Activated CD8-positive, alpha-beta memory T cell treated with anti-CD3 and anti-CD28 coated beads for 4 hours (primary cell): ENCODE measurements around the gene DDX41.
"Not testable (repeated sequence)": the region's sequence is repeated elsewhere in the genome, so short reads cannot be mapped to it uniquely, and the experiment has no call there.

Experiments used
- DNase-seq, 2 donors: peaks; one replicate each; pipeline ENCODE4 v3.0.0-alpha.2; 2020; ENCODE audit warnings: low read depth in 2 of 2

Gene DDX41

DNA sequence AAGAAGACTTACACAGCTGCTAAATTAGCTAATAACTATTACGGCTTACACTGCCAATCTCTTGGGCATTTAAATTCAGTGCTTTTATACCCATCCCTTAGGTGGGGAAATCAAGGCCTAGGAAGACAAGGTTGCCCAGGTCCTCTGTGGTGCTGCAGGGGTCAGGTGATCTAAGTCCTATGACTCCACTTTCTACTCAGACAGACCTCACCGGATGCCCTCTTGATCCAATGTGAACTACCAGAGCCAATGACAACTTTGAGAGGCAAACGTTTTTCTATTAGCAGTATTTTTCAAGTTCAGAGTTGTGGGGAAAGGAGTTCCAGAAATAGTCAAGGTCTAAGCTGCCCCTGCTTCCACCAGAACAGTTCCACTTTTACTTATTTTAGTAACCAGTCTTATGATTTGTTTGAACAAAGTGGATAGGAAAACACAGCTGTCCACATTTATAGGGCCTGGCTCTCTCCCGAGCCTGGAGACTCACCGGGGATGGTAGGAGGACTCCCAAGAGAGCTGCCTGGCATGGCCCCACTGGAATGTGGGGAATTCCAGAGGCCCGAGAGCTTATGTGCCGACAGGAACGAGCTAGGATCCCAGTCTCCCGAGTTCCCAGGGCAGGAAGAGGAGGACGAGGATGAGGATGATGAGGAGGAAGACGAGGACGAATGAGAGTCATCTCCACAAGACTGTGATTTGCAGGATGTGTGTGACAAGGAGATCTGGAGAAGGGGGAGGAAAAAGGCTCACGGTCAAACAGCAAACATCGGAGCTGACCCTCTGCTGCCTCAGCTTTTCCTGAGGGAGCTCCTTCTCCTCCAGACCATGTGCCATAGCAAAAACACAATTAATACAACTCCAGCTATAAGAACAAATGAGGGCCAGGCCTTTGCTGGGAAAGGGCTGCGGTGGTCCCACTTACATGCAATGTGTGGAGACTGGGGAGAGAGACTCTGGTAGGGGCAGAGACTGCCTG is 20.9 kb upstream of the DDX41 start:
- no peak for DNase-seq

DNA sequence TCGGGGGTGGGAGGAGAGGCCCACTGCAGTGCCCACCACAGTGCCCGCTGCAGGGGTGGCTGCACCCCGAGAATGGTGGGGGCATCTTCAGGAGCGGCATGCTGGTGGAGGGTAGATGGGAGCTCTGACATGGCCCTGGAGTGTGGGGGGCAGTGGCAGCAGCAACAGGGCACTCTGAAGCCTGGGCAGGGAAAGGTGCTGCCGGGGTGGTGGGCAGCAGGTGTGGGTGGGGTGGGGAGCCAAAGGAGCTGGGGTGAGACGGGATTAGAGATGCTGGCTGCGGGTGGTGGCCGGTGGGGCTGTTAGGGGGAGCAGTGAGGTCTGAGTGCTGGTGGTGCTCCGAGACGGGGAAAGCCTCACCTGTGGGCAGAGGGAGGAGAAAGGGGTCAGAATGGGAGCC is 19.6 kb upstream of the DDX41 start:
- DNase-seq = no peak

DNA sequence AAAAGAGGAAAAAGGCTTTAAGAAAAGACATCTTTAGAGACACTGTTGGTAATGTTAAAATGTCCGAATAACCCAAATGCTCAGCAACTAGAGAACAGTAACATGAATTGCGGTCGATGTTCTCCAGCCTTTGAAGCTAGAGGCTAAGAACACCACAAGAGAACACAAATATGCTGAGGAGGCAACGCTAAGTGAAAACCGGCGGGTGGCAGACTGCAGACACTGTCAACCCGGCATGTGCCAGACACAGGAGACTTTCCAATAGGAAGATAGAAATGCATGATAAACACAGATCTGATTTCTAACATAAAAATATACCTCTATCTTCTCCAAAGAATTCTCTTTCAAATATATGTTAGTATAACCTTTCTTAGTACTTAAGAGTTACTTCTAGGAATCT is 18.4 kb upstream of the DDX41 start:
- no peak for DNase-seq

DNA sequence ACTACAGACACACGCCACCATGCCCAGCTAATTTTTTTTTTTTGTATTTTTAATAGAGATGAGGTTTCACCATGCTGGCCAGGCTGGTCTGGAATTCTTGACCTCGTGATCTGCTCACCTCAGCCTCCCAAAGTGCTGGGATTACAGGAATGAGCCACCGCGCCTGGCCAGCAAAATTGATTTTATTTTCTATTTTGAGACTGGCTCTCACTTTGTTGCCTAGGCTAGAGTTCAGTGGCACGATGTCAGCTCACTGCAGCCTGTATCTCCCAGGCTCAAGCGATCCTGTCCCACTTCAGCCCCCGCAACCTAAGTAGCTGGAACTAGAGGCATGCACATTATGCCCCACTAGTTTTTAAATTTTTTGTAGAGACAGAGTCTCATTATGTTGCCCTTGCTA is 17.7 kb upstream of the DDX41 start:
- DNase-seq = not testable (repeated sequence)

DNA sequence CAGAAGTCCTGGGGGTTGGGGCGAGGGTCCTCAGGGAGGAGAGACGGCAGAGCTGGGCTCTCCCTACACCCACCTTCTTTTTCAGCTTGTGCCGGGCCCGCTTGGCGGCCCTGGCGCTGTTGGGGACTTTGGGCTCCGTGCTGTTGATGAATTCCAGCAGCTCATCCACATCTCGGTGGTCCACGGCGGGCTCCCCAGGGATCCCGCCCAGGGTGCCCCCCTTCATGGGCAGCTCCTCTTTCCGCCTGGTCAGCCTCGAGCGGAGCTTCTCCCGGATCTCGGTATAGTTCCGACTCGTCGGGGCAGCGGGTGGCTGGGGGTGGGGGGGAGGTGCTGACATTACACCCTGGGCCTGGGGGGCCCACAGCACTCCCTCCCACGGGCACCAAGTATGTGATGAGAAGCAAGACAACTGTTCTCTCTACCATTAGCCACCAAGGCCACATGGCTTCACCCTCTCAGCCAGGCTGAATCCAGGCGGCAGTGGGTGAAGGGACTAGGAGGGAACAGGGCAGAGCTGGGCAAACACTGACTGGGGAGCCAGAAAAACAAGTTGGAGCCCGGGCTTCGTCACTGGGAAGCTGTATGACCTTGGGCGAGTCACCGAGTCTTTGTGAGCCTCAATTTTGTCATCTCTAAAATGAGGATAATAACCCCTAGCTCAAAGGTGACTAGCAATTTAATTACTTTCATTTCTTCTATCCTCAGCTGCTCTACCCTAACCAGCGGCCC is 14.6 kb upstream of the DDX41 start:
- no peak for DNase-seq

DNA sequence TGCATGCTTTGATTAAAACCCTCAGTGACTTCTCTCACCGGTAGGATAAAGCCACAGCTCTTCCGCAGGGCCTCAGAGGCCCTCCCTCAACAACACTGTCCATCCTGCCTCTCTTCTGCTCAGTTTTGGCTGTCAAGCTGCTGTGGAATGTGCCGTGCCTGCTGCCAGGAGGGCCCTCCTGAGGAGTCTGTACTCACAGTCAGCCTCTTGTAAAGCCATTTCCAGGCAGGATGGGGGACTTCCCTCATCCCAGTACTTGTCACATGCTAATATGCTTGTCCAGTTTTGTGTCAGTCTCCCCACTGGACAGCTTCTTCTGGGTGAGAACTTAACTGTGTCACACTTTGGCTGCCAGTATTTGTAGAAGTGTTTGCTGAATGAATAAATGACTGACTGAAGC is 13.9 kb upstream of the DDX41 start:
- no peak for DNase-seq

DNA sequence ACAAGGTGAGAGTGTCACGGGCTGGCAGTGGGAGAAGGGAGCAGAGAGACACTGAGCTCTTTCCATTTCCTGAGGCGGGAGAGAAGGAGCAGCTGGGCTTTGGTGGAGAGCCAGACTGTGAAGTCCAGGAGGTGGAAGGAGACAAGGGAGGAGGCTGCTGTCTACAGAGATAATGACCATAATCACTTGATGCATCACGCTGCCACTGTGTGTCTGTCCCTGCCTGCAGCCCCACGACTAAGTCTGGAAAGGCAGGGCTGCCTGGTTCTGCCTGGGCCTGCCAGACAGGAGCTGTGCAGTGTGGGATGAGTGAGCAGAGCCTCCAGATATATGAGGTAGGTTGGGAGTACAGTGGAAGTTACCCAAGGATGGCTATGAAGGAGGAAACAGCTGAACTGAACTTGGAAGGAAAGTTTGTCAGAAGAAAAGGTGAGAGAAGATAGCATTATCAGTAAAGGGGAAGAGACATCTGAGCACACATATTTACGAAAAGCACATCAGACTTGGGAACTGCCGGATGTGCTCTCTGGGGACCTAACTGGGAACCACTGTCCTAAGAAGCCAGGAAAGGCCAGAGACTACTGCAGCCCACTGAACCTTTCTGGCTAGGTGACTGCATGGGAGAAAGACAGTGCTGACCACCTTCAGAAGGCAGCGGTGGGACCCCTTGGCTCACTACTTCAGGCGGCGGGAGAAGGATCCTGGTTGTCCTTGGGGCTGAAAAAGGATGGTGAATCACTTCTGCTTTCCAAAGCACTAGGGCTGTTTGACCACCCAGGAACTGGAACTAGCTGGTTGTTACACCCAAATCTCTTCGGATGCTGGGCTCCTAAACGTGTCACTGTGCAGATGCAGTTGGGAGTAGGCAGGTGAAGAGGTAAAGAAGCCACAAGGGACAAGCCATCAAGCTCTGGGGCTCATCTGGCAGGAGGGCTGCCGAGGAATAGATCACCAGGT is 12.8 kb upstream of the DDX41 start:
- no peak for DNase-seq

DNA sequence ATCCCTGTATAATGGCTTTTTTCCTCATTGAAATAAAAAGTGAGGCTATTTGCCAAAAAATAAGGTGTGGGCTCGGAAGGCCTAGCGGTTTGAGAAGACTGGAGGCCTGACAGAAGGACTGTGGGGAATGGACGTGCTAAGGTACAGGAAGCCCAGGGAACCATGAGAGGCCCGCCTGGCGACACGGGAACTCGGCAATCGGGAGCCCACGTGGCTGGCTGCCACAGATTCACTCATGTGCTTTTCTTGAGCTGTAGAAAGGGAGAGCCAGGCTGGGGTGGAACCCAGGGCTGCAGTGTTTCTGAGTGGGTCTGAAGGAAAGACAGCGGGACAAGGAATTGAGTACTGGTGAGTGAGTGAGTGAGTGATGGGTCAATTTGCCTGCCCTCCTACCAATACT is 11.9 kb upstream of the DDX41 start:
- no peak for DNase-seq

DNA sequence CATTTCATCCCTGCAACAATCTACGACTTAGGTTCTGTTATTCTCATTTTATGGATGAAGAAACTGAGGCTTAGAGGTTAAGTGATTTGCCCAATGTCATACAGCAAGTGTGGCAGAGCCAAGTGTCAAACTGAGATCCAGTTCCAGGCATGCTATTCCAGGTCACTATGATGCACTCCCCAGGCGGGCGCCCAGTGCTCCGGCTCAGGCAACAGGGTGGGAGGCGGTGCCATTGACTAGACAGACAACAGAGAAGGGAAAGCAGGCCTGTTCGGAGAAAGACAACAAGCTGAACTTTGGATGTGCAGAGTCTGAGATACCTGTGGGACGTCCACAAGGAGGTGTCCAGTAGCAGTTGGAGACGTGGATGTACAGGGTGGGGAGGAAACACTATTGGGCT is 10.8 kb upstream of the DDX41 start:
- no peak for DNase-seq

DNA sequence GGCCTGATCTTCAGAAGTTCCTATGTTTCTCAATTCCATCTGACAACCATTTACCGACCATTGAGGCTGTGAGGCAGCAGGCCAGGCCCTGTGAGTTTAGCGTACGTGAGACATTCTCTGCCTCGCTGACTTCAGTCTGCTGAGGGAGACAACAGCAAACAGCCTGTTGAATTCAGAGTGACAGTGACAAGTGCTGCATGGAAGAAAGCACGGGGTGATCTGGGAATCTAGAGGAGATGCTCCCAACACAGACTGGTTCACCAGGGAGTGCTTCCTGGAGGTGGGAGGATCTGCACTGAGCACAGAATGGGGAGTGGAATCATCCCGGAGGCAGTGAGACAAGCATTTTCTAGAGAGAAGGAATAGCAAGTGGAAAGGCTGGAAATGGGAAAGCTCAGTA is 10.0 kb upstream of the DDX41 start:
- no peak for DNase-seq

DNA sequence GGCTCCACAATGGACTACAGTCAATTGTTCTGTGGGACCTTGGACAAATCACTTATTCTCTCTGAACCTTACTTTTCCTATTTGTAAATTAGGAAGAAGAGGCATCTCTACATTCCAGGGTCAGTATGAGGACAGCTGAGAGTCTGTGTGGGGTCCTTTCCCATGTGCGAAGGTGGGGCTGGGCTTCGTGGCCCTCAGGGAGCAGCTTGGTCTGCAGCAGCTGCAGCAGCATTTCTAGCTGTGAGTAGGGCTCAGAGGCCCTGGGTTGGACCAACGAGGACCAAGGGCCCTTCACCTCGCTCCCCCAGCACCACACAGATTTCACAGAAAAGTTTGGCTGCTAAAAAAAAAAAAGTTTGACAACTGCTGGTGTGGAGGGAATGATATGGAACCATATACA is 9.4 kb upstream of the DDX41 start:
- no peak for DNase-seq

DNA sequence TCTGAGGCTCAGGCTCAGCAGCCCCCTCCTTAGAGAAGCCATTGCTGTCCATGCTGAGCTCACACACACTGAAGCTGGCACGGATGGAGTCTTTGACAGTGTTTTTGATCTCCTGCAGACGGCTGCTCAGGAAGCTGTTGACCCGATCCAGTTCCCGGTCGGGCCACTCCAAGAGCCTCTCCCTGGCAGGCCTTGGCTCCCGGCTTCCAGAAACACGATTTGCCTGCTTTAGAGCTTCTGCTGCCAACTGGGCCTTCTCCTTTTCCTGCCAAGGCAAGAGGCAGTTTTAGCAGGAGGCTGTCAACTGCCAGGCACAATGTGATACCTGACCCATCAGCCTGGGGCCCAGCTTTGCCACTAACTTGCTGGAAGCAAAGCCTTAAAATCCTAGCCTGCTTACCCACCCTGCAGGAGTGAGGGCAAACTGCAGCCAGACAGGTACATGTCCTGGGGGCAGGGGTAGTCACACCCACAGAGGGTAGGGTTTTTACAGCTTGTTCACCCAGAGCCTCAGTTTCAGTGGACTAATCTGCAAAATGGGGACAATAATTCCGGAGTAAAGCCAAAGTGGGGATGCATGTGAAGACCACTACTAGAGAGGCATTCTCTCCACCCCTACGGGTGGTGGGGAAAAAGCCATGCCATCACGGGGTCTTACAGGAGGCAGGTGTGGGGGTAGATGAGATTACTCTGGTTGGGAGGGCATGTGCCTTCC is 8.3 kb upstream of the DDX41 start:
- DNase-seq = no peak

DNA sequence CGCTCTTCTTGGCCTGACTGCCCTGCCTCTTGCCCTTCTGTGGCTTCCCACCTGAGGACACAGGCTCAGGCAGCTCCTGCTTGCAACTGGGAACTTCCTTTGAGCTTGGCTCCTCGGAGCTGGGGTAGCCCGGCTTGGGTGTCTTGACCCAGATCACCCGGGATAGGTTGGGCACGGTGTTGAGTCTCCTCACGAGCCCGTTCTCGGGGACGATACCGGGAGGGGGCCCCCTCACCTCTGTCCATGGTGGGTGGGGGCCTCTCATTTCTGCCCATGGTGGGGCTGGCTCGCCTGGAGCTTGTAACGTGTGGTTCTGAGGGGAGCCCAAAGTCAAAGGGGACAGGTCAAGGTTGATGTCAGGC is 7.8 kb upstream of the DDX41 start:
- DNase-seq = no peak

DNA sequence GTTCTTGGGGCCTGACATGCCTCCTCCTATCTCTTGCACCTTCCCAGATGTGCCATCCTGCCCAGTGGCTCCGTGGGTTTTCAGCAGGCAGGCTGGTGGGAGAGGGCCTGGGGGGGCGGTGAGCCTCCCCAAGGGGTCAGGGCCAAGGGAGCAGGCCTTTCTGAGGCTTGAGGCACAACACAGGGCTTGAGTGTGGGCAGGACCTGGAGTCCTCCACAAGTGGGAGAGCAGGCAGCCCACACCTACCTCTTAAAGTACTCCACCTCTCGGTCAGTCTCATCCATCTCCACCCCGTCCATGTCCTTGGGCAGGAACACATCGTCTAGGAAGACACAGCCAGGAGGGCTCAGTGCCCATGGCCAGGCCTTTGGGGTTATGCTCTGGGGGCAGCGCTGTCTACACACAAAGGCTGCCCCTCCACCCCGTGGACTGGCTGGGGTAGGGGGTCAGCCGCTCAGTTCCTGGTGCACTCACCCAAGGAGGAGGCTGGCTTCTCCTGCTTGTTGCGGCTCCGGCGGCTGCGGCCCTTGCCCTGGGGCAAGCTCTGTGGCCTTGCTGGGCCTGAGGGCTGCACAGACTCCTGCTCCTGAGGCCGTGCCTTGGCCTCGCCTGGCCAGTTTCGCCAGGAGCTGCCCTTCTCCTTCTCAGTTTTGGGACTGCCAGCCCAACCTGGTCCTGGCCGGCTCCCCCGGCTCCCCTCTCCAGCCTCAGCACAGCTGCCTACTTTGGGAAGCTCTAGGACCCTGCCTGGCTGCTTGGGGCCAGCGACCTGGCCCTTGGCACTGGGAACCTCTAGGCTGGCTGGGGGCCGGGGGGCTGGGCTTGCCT is 7.2 kb upstream of the DDX41 start:
- no peak for DNase-seq

DNA sequence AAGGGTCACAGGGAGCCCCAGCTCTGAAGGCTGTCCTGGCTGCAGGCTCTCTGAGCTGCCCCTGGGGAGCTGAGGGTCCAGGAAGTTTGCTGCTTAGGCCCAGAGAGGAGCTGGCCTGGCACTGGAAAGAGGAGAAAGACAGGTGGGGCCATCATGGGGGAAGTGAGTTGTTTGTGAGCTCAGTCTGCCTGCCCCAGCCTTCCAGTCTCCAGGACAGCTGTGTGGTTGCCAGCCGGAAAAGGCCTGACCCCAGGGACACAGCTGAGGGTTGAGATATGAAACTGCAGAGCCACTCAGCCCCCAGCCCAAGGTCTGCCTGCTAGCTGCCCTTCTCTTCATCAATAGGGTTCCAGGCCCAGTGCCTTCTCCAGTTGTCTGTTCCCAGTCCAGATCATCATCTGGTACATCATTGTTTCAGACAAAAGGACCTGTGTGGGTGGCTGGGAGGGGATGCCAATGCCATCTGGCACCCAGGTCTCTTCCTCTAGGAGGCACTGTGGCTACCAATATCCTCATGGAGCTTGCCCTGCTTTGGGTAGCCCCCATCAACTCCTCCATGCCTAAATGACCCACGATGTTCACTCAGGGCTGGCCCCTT is 4.3 kb upstream of the DDX41 start:
- no peak for DNase-seq

DNA sequence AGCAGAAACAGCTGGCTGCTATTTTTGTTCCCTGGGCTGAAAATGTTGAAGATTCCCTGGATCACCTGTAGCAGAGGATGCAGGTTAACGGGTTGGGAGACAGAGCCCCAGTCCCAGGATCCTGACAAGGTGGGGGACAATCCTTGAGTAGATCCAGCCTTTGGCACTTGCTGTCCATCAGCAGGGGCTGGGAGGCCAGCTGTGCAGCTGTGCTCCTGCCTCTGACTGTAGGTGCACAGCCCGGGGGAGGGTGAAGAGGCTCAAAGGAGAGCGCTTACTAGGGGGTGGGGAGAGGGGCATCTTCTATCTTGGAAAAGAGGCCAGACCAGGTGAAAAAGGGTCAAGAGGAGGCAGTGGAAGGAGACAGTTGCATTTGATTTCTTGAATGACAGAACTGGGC is 3.5 kb upstream of the DDX41 start:
- no peak for DNase-seq

DNA sequence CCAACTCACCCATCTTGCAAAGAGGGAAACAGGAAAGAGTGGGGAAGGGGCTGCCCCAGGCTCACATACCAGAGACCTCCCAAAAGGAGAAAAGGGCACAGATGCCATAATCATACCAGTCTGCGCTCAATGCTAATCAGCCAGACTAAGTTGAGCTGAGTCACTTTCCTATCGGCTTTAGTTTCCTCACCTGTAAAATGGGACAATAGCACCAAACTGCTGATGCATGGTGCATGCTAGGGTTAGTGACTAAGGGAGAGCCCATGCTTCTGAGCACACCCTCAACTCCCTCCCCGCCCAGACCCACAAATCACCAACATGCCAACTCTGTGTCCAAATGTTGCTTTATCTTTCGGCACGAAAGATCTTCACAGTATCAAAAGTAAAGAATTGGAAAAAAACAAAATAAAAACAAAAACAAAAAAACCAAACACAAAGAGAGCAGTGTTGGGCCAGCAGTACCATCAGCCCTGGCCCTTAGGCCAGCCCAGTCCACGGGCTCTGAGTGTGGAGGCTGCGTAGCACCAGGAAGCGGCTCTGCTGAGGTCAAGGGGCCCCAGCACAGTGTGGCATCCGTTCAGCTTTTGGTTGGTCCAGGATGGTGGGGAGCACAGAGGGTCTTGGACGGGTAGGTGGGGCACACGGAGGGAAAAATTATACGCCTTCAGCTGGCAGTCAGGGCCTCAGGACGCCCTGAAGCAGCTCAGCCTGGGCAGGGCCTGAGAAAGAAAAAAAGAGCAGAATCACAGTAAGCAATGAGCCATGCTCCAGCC is 2.9 kb upstream of the DDX41 start:
- no peak for DNase-seq

DNA sequence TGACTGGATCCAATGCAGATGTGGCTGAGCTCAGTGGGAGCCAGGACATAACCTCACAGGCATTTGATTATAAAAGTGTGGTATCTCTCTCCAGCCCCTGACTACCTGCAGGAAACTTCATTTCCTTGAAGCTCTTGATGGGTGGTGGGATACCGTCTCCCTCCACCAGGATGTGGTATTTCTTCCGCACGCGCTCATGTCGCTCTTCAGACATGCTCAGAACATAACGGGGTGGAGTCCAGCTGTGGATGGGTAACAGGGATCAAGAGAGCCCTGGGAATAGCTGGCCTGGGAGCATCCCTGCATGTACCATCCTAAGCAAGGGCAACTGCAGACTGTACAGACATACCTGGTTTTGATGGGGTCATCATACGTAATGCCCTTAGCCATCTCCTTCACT is 1.2 kb downstream of the DDX41 start:
- DNase-seq = no peak

DNA sequence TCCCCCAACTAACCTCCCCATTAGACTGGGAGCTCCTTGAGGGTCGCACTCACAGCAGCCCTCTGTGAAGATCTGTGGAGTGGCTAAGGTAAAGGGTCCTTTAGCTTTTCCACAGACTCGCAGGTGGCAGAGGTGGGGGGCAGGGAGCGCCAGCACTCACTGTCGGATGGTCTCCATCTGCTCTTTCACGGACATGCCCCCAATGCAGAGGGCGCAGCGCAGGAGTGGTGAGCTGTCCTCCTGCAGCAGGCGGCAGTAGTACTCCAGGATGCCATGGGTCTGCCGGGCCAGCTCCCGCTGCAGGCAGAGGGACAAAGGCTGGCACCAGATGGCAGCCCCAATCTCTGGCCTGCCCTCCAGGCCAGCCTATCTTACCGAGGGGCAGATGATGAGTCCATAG is 2.2 kb downstream of the DDX41 start:
- no peak for DNase-seq
